GM19467 (cell line): ENCODE measurements around the gene NDFIP2.

Experiments
- ATAC-seq: cut with Tn5 transposase; IDR thresholded peaks from one replicate; pipeline ENCODE4 v1.9.1; 2021; ENCODE audit warnings: mild to moderate bottlenecking, moderate library complexity; ENCODE audit not compliant: unreplicated experiment

The NDFIP2 gene, protein sequence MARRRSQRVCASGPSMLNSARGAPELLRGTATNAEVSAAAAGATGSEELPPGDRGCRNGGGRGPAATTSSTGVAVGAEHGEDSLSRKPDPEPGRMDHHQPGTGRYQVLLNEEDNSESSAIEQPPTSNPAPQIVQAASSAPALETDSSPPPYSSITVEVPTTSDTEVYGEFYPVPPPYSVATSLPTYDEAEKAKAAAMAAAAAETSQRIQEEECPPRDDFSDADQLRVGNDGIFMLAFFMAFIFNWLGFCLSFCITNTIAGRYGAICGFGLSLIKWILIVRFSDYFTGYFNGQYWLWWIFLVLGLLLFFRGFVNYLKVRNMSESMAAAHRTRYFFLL

DNA sequence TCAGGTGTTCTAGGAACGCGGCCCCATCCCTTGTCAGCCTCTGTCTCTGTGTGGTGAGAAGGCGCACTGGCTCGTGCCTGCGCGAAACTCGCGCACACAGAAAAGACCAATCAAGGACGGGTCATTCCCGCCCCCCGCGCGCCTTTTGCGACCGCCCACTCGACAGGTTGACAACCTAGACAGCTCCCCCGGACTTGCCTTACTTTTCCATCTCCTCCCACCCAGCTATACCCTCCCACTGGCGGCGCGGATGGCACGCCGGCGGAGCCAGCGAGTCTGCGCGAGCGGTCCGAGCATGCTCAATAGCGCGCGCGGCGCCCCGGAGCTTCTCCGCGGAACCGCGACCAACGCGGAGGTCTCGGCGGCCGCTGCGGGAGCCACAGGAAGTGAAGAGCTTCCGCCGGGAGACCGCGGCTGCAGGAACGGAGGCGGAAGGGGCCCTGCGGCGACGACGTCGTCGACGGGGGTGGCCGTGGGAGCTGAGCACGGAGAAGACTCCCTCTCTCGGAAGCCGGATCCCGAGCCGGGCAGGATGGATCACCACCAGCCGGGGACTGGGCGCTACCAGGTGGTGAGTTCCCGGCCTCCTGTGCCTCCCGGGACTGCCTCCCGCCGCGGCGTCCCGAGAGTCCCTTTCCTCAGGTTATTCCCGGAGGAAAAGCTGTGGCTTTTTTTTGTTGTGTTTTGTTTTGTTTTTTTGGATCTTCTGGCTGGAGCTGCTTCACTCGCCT is at the start of gene NDFIP2:
TSS of gene NDFIP2 (plus strand) at position 202 of the 731 bp plus-strand sequence. CDS start at position 251, 49 bp downstream.
- peak; percentile 90 for ATAC-seq

DNA sequence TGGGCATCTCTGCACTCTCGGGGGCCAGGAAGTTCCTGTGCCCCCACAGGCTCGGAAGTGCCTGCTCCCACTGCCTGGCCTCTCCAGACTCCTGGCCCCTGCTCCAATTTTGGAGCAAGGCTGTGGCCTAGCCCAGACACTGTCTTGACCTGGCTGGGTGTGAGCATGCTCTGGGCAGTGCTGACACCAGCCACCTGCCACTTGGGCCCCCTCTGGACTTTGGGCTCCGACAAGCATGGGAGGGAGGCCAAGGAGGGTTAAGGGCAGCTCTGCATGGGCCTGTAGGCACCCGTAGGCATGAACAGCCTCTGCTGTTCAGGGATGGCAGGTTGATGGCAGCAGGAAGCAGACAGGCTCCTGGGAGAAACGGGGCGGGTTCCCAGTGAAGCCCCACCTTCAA is 48.9 kb upstream of the NDFIP2 start:
- no peak for ATAC-seq

DNA sequence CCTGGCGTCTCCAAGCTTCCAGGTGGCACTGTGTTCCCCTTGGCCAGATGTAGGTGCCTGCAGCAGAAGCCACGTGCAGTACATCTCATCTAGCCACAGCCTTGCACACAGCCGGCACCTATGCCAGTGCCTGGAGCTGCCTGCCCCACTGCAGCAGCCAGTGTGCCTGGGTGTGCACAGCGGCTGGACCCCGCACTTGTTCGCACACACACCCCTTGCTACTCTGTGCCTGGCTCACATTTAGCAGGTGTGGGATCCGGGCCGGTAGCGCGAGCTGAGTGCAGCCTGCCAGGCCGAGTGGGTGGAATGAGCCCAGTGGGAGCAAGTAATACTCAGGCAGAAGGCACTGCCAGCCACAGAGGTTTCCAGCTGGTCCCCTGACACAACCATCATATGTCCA is 48.0 kb upstream of the NDFIP2 start:
- no peak for ATAC-seq

DNA sequence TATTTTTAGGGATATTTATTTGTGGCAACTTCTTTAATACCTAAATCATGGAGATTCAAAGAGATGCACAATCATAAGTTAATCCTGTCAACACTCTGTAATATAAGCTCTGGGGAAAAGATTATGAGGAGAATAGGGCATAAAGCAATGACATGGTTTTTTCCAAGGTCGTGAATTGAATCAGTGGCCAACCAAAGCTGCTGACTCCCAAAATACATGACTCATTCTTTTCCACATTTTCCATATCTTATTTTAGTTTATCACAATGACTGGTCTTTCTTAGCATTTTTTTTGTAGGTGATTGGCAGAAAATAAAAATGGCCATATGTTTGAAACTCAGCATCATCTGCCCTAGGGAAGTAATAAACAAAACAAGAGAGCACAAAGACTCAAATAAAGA is 46.4 kb upstream of the NDFIP2 start:
- no peak for ATAC-seq

DNA sequence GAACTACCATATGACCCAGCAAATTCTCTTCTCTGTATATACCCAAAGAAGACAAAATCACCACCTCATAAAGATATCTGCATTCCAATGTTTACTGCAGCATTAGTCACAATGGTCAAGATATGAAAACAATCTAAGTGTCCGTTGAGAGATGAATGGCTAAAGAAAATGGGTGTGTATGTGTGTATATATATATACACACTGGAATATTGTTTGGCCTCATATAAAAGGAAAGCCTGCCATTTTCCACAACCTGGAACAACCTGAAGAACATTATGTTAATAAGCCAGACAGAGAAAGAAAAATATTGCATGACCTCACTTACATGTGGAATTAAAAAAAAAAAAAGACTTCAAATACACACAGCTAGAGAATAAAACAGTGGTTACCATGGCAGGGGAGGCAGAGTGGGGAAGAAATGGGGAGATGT is 45.4 kb upstream of the NDFIP2 start:
- ATAC-seq = no peak

DNA sequence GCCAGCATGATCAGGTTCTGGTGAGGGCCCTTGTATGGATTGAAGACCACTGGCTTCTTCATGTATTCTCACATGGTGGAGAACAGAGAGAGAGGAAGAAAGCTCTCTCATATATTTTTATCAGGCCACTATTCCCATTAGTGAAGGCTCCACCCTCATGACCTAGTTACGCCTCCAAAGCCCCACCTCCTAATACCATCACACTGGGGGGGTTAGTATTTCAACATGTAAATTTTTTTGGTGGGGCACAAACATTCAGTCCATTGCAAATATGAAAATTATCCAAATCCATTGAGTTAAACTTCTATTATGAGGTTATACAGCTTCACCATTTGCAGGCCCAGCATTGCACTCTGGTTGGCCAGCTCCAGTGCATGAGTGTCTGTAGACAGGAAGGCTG is 41.7 kb upstream of the NDFIP2 start:
- no peak for ATAC-seq

DNA sequence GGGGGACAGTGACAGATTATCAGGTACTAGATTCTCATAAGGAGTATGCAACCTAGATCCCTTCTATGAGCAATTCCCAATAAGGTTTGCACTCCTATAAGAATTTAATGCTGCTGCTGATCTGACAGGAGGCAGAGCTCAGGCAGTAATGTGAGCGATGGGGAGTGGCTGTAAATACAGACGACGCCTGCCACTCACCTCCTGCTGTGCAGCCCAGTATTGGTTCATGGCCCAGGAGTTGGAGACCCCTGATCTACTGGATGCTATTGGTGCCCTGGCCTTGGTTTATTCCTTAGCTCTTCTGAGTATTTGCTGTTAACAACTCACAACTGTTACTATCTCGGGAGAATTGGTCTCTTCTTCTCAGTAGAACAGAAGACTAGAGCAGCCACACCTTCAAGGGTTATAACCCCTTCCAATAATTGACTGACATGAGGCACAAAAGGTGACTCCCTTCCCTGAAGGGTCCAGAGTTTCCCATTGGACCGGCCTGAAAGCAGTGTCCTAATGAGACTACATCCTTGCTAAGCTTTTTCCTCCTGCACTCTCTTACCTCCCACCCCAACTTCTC is 39.9 kb upstream of the NDFIP2 start:
- ATAC-seq = no peak

DNA sequence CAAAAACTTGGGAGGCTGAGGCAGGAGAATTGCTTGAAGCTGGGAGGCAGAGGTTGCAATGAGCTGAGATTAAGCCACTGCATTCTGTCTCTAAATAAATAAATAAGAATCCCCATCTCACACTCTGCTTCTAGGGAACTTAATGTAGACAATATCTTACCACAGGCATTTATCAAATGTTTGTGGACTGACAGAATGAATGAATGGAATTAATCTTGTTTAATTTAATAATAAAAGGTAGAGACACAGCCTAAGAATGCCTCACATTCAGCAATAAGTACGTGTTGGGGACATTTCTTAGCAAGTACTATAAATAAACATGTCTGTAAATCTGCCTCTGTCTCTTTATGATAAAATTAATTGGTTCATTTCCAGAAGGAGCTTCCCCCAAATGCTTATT is 38.7 kb upstream of the NDFIP2 start:
- ATAC-seq = no peak

DNA sequence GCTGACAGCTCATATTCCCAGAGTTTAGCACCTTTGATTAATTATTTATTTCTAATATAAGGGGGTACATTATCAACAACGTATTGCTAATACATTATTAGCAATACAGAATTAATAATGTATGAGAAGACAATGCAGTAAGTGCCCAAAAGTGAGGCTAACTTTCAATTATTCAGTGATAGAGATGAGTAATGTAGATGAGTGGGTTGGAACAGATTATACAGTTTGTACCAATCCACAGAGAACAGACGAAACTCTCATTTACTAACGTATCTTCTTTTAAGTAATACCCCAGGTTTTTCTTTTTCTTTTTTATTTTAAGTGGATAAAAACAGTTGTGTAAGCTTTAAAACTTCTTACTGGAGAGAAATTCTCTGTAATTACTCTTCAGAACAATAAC is 38.2 kb upstream of the NDFIP2 start:
- ATAC-seq = no peak

DNA sequence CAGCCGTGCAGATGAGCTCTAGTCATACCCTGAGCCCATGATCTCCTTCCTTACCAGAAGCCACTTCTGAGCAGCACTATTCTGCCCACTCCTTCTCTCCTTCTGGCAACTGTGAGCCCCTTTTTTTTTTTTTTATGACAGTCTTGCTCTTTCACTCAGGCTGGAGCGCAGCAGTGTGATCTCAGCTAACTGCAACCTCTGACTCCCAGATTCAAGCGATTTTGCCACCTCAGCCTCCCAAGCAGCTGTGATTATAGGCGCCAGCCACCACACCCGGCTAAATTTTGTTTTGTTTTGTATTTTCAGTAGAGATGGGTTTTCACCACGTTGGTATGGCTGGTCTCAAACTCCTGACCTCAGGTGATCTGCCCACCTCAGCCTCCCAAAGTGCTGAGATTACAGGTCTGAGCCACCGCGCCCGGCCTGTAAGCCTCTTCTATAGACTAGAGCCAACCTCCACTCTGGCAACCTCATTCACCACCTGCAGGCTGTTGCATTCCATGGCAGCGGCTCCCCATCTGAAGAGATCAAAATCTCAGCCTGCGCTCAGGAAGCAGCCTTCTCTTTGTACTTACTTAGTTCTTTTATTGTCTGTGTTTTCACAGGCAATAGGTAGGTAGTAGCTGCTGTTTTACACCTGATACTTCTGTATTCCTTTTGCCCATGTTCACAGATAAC is 34.8 kb upstream of the NDFIP2 start:
- ATAC-seq = no peak

DNA sequence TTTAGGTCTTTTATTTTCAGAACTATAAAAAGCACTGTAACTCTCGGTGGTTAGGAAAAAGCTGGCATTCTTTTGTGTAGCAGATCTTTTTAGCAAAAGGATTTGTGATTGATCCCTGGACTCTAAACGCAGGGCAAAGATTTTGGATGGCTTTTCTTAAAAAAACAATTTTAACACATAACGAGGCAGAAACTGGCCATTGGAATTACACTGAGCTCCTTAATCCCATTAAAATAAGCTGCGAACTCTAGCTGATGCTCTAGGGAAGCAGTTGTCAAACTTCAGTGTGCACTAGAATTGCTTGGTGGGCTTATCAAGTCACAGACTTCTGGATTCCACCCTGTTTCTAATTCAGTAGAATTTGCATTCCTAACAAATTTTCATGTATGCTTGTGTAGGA is 33.8 kb upstream of the NDFIP2 start:
- no peak for ATAC-seq

DNA sequence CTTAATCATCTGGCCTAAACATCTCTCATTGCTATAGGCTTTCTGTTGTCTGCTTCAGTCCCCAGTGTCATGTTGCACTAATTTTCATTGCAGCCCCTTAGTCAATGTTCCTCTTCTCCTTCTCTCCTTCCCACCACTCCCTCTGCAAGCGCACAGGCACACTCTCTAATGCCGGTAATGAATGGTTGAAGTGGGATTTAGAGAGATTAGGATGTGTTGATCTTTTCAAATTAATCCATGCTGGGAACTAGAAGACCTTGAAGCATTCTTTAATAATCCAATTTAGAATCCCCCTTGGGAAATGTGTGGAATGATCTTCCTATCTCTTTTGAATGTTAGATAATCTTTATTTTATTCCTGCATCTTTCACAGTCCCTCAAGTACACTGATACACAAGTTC is 33.2 kb upstream of the NDFIP2 start:
- ATAC-seq = no peak

DNA sequence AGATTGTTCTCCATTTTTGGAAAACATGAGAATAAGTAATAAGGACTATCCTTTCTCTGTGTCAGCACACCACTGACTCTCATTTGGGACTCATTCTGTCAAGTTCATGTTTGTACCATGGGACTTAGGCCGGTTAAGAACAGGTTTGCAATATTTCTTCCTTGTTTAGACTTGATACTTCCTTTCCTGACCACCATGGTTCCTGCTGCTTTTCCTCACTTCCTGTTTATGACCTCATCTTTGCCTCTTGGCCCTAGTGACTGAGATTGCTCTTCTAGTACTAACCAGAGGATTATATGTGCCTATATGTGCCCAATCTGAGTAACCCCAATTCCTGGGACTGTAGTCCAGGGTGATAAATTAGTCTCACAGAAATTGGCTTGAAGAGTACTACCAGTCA is 32.5 kb upstream of the NDFIP2 start:
- no peak for ATAC-seq

DNA sequence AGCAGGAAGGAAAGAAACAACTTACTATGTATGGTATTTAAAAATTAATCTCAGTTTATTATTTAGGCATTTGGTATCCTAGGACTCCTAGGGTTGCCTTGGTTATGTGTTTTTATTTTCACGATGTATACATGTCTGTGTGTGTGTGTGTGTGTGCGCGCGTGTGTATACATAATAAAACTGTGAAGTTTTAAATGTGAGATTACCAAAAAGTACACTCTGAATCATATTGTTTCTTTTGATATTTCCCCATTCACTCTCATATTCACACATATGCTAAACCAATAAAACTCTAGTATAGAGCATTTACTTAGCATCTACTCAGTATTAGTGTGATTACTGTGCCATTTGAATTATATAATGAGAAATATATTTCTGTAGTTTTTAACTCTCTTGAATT is 30.8 kb upstream of the NDFIP2 start:
- ATAC-seq = no peak

DNA sequence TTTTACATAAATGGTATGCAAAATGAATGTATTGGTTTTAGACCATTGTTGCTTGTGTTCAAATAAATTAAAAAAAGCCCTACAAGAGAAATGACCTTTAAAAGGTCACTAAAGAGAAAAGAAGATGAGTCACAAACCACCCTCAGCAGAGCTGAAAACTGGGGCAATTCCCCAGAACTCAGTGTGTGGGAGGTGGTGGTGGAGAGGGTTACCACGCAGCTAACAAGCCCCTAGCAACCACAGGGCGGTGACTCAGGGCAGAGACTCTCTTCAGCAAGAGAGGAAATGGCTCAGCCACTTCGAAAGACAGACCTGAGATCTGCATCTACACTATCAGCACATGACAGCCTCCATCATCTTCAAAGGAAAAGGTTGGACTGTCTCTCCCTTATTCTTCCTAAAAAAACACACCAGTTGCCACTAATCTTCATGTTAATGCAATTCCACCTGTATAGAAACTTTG is 29.4 kb upstream of the NDFIP2 start:
- ATAC-seq = peak; percentile 95

DNA sequence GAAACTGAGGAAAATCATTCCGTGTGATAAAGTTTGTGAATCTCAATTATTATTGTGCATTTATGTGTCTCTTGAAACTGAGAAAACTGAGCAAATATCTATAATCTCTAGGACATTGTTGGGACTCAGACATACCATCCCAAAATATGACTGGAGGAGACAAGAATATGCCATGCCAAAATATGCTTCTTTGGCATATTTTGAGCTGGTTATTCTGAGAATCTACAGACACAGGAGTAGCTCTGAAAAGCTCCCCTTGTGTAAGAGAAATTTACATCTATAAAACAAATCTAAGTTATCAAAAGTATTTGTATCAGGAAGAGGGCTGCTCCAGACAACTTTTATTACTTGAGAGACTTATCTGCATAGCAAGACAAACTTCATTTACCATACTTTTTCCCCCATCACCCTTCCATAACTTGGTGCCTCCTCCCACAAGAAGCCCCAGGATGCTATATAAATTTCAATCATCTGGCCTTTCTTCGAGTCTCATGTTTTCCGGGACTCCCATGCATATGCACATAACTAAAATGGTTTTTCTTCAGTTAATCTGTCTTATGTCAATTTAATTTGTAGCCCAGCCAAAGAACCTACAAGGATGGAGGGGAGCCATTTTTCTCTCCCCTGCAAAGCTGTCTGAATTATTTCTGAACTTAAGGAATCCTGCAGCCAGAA is 28.6 kb upstream of the NDFIP2 start:
- ATAC-seq = no peak

DNA sequence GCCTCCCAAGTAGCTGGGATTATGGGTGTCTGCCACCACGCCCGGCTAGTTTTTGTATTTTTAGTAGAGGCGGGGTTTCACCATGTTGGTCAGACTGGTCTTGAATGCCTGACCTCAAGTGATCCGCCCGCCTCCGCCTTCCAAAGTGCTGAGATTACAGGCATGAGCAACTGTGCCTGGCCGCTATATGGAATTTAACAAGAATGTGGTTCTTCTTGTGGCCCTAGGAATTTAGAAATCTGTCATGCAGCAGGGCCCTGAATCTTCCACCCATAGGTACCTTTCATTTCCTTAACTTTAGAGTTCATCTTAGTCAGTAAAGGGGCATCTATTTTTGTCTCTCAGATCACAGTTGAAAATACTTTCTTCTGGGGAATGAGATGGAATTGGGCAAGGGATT is 25.6 kb upstream of the NDFIP2 start:
- ATAC-seq = no peak

DNA sequence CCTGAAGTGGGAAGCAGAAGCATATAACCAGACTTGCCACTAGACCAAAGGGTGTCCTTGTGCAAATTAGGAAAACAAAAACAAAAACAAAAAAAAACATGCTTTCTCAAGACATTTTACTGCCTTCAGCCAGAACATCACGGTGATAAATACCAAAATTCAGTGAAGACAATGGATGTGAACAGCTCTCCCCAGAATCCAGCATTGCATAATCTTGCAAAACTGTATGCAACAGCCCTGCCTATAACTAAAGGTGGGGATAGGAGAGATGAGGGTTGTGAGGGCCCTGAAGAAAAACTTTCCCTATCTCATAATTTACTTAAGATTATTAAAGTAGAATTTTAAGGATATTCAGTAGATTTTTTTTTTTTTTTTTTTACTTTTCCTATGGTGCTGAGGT is 24.9 kb upstream of the NDFIP2 start:
- ATAC-seq = no peak

DNA sequence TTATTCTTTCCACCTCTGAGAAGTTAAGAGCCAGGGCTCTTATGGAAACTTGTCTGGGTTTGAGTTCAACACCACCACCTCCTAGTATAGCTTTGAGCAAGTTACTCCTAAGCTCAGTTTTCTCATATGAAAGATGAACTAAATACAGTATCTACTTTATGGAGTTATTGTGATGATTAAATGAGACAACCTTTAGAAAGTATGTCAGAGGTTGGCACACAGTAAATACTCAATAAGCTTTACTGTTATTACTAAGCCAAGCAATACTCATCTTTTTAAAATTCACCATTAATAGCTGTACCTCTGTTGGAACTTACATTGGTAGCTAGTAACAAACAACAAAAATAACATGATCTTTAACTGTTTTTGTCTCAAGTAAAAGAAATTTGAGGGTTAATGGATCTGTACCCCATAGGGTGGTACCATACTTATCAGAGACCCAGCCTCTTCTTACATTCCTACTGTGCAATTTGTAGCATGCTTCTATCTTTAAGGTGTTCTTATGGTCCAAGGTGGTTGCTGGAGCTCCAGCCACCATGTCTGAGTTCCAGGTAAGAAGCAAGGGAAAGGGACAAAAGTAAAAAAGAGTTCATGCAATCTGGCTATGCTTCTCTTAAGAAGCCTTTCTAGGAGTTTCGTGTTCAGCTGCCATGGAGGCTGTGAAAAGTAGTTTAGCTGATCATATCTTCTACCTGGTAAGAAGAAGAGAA is 24.1 kb upstream of the NDFIP2 start:
- no peak for ATAC-seq

DNA sequence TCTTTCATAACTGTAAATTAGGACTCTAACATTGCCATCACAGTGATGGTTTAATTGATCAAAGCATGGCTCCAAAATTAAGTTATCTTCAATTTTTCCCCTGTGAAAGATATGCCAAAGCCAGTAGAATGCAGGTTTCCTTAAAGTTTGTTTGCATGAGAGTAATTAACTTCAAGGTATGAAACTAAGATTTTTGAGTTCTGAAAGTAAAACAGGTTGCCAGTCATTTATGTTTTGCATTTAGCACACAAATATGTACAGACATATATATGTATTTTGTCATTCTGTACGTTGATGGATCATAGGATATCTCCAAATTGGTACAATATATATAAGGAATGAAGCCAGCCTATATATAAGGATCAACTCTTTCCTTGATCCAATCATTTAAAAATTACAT is 23.6 kb upstream of the NDFIP2 start:
- peak; percentile 65 for ATAC-seq
